ENCODE results near the gene CHAC2.
"Not testable (repeated sequence)": the region's sequence is repeated elsewhere in the genome, so short reads cannot be mapped to it uniquely, and the experiment has no call there.

Gene CHAC2

DNA sequence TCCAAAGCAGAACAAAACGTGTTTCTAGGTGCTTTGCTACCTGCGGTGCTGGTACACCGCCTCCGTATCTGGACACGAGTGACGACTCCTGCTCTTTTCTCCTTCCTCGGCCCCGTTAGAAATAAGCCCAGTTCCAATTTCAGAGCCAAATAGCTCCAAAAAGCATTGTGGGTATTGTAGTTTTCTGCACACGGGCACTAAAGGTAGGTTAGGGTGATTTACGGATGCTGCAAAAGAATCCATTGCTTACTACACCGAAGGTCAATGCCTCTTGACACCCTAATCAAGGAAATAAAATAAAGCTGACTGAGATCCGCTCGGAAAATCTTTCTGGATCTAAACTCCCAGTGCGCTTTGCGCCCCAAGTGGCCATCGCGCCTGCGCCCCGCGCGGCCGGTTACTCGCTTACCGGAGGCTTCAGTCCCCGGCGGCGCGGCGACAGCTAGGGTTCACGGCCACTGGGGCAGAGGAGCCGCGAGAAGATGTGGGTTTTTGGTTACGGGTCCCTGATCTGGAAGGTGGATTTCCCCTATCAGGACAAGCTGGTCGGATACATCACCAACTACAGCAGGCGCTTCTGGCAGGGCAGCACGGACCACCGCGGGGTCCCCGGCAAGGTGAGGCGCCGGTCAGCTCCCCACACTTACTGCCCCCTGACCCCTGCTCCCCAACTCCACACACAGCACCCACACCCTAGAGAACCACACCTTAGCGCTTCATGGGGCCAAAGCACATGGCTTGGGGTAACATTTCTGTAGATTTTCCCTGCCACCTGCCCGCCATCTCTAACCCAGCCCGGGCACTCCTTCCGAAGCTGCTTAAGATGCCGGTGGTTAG lies at the start of gene CHAC2:
TSS of gene CHAC2 (plus strand) at position 400 of the 837 bp plus-strand sequence. CDS start at position 483, 83 bp downstream.
- peak; percentile 98 to 99 for DNase-seq

DNA sequence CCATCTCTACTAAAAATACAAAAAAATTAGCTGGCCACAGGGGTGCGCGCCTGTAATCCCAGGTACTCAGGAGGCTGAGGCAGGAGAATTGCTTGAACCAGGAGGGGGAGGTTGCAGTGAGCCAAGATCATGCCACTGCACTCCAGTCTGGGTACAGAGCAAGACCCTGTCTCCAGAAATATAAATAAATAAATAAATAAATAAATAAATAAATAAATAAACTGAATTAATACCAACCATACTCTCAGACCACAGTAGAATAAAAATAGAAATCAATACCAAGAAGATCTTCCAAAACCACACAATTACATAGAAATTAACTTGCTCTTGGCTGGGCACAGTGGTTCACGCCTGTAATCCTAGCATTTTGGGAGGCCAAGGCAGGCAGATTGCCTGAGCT lies 46.7 kb upstream of the CHAC2 start:
- DNase-seq, result not testable (repeated sequence)

DNA sequence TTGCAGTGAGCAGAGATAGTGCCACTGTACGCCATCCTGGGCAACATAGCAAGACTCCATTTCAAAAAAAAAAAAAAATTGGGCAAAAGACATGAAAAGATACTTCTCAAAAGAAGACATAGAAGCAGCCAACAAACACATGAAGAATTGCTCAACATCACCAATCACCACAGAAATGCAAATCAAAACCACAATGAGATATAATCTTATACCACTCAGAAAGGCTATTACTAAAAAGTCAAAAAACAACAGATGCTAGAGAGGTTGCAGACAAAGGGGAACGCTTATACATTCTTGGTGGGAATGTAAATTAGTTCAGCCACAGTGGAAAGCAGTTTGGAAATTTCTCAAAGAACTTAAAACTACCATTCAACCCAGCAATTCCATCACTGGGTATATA lies 43.1 kb upstream of the CHAC2 start:
- DNase-seq, result no peak

DNA sequence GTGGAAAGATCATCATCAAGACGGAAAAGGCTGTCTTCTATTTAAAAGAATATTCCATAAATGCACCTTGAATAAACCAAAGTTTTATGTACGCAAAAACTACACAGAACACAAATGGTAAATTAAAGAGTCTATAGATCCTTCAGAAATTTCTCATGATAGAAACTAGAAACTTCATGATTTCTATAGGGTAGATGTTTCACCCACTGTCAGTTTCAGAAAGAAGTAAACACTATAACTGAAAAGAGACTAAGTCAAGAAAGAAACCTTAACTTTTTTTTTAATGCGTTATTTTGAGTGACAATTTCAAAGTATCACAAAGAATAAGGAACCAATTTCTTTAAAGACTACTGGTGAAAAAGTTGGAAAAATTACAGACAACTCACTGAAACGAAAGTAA lies 41.9 kb upstream of the CHAC2 start:
- DNase-seq, result no peak

DNA sequence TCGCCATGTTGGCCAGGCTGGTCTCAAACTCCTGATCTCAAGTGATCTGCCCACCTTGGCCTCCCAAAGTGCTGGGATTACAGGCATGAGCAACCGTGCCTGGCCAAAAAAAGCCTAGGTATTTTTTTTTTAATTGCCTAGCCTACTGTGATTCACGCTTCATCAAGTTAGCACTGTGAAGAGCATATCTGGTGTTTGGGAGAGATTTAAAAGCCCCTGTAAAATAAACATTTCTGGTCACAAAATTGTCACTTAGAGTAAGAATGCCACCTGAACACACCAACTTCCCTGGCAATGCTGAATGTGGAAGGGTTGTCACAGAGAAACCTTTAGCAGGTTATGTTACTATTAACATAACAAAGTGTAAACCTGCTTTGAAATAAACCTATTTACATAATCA lies 39.7 kb upstream of the CHAC2 start:
- no peak for DNase-seq

DNA sequence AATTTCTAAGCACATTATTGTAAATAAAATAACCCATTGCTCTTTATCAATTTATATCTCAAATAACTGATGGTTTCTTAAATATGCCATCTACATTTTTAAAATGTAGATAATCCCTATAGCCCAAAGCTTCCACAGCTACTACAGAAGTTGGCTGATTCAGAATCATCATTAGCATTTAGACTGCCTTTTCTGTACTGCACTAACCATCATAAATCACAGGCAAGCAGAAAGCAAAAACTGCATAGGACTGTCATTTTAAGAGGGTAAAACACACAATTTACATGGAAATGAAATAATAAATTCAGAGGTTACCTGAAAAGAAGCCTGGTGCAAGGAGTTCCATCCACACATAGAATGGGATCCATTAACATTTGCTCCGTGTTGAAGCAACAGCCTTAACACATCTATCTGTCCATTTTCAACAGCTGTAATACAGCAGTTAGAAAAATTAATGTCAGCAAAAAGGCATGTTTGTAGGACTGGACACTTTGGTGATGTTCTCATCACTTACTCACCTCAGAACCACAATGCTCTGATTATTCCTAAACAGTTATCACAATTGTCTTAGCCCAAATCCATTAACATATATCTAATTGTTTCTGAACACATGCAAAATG lies 38.4 kb upstream of the CHAC2 start:
- DNase-seq, result no peak

DNA sequence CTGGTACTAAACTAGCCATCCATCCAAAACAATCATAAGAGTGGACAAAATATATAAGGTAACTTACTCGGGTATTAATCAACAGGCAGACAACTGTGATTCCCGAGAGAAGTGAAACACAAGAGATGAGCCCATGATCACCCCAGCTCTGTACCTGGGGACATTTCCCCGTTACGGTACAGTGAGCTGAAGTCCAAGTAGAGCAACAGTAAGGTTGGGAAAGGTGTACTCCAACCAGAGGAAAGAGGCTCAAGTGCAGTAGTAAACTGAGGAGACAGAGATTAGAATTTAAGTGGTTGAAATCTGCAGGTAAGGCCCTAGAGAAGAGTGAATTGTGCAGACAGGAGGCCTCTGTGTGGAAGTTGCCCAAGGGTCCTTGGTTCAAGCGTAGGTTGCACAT lies 30.5 kb upstream of the CHAC2 start:
- DNase-seq, result no peak

DNA sequence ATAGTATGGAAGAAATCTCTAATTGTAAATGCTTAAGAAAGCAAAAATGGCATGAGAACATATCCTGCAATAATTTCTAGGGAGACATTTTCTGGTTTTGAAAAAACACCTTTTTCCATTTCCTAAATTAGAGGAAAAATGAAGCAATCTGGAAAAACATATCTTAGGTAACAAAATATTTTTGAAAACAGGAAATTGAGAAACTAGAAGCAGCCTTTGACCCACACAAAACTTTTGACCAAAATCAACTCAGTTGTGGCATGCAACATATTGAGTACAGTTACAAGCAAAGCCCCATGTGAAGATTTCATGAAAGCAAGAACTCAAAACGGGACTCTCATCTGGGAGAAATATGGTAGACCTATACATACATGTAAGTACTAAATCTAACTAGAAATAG lies 28.6 kb upstream of the CHAC2 start:
- DNase-seq, result no peak

DNA sequence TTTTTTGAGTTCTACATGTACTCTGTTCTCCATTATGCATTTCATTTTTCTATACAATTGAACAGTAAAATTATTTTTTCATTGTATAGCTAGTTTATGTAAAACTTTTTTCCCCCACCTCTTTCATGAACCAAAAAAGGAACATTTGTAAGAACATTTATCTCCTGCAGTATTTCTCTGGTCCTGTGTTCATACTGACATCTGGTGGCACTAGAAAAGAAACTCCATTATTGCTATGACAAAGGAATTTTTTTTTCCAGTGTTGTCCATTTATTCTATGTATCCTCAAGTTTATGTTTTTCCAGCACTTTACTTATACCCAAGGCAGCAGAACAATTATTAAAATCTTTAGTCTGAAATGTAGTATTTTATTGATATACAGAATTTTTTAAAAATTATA lies 27.4 kb upstream of the CHAC2 start:
- DNase-seq, result peak; percentile 82 to 83

DNA sequence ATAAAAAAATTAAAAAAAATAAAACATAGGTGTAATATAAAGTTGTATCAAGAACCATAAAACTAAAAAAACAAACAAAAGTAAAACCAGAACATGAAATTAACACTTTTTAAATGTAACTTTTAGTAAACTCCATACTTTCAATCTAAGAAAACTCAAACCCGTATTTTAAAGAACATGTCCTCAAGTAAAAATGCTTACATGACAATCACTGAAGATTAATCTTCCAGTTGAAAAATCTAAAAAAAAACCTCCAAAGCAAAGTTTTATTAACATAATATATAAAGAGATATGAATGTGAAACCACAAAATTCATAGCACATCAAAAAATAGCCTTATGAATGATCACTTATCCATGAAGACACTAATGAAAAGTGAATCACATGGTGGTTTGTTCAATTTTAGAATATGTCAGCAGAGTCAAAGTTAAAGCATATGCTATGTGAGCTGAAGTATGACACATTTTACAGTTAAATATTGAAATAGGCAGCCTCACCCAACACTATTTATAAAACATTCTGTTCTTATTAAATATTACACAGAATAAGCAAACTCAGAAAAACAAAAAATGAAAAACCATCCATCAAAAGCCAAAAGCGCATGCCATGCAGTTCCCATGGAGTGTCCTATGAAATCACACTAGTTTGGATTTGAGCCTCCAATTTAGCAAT lies 23.1 kb upstream of the CHAC2 start:
- no peak for DNase-seq

DNA sequence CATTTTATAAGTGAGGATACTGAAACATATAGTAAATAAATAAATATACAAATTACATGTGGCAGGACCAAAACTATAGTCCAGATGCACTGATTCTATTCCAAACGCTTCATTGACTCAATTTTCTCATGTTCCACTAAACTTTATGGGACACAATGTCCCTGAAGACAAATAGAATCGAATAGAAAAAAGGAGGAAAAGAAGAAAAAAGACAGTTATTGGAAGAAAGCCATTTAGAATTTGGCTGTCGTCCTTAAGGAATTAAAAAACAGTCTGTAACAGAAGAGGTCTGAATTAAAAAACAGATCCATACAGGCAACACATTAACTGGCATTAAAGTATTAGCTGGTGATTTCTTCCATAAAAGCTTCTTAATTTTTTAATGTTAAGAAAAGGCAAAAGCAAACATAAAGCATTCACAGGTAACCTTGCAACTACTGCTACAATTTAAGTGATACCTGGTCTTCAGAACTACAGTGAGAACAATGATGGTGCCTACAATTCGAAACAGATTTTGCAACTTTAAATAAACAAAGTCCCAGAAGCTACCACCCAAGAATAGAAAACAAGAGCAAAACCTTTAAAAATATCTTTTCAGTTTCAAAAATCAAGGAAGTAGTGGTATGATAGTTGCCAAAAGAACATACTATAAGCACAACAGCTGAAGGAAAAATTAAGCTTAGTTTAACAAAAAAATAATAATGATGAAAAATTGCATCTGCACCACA lies 17.4 kb upstream of the CHAC2 start:
- DNase-seq, result no peak

DNA sequence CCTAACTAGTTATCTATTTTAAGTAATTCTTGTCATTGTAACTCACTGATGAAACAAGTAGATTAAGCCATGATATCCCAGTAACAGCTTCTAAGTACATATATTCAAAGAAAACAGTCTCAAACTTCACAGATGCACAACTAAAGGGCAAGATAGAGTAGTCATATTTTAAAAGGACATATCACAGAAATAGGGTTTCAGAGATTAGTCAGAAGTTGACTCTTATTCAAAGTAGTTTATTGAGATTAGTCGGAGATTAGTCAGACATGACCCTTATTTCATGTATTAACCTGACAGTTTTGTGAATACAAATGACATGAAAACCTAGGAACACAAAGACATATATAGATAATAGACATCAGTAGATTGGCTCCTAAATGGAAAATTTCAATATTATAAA lies 15.9 kb upstream of the CHAC2 start:
- DNase-seq, result no peak

DNA sequence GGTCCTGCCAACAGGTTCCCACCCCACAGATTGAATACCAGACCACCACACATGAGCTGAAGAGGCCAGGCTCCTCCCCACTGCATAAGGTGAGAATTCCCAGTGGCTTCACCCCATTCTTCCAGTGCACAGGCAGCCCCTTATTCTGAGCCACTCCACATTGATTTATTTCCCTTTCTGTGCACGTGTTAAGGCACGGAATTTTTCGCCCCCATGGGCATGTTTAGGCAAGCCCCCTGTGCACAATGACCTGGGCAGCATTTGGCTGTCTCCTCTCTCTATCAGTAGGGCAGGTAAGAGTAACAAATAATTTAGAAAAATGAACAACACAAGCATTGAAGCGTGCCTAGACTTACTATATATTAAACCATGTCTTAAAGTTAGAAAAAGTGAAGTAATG lies 15.2 kb upstream of the CHAC2 start:
- DNase-seq, result no peak

DNA sequence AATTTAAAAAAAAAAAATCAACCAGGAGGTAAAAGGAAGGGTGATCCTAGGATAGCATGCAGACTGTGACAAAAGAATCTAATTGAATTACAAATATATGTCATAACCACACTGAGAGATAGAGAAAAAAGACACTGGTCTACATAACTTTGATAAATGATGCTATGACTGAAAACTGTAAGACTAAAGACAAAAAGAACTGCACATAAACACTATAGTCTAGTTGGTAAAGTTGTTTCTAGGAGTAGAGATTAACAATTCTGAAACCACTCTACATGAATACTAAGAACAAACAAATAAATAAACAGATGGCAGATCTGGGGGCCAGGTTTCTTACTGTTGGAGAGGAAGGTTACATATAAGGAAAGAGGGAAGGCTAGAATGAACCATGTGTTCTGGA lies 14.6 kb upstream of the CHAC2 start:
- DNase-seq, result no peak

DNA sequence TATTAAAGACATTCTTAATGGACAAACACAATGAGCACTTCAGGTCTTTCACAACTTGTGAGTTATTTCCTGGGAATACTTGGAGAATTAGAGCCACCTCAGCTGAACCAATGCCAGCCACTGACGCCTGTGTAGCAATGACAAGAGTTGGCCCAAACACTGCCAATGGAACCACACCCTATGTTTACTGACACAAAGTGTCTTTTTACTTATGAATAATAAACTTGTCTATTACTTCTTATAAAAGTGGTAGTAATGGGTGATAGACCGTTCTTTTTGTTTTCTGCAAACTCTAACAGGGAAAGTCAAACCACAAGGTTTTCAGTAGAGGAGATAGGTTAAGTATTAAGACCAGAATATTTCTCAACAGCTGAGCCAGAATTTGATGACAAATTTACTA lies 12.5 kb upstream of the CHAC2 start:
- no peak for DNase-seq

DNA sequence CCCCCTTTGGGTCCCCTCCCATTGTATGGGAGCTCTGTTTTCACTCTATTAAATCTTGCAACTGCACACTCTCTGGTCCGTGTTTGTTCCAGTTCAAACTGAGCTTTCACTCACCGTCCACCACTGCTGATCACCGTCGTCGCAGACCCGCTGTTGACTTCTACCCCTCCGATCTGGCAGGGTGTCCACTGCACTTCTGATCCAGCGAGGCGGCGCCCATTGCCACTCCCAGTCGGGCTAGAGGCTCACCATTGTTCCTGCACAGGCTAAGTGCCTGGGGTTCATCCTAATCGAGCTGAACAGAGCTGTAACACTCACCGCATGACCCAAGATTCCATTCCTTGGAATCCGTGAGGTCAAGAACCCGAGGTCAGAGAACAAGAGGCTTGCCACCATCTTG lies 11.0 kb upstream of the CHAC2 start:
- no peak for DNase-seq

DNA sequence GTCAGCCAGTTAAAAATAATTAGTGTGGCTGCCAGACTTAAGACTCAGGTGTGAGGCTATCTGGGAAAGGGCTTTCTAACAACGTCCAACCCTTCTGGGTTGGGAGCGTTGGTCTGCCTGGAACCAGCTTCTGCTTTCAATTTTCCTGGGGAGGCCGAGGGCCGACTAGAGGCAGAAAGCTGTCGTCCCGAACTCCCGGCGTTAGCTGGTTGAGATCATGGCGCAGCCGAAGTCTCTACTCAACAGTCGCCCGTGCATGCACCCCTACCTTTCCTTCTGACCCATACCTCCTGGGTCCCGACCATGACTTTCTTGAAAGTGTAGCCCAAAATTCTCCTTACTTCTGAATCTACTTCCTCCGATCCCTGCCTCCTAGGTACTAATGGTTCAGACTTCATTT lies 10.4 kb upstream of the CHAC2 start:
- not testable (repeated sequence) for DNase-seq

DNA sequence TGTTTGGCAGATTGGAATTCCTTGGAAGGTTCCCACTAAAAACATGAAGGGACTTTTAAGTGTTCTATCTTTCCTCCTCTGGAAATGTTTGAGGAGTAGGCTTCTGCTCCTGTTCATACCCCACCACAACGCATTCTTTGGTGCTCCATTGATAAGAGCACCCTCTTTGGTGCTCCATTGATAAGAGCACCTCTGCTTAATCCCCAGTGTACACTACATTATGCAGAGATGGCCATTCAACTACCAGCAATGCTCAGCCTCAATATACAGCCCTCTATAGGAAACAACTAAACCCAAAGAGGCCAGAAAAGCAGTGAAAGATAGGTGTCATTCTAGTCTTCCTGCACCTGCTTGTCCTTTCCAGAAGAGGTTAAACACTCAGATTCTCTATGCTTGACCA lies 1.8 kb upstream of the CHAC2 start:
- DNase-seq, result no peak

DNA sequence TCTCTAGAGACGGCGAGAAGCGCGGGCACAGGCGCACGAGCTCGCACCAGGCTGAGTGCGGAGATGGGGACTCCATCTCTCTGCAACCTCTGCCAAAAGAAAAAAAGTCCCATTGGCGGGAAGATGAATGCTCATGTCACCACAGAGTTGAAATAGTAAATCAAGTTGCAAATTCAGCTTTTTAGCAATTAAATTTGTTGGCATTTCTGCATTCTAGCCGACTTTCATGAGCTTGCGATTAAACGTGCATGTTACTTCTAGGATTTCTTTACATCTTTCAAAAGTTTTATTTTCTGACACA lies 588 bp downstream of the CHAC2 start:
- DNase-seq, result peak in 1 of 2 experiments; percentile 66

DNA sequence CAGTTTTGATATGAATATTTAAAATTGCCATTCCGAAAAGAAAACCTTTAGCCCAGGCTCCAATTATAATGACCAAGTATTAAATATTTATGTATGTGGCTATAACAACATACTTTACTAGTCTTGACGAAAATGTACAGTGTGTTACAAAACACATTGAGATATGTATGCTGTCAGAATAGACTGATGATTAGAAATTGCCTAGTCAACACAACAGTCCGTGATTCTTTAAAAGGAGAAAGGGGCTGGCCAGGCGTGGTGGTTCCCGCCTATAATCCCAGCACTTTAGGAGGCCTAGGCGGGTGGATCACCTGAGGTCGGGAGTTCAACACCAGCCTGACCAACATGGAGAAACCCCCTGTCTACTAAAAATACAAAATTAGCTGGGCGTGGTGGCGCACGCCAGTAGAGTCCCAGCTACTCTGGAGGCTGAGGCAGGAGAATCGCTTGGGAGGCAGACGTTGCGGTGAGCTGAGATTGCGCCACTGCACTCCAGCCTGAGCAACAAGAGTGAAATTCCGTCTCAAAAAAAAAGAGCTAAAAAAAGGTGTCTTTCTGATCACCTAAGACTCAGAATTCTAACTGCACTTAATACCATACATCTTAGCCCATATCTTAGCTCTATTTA lies 1.8 kb downstream of the CHAC2 start:
- no peak for DNase-seq

DNA sequence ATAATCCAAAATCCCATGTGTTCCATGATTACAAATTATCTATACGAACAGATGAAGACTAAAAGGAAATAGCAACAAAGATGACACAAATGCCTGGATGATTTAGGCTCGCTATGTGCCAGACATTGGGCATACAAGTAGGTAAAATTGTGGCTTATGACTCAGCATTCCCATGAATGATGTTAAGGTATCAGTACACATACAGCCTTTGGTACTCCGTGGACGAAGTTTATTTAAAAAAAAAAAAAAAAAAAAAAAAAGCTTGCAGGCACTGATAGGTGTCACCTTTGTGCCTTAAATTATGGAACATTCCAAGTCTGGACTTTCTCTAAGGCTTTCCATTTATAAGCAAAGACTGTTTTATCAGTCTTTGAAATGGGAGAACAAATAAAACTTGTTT lies 2.7 kb downstream of the CHAC2 start:
- DNase-seq, result no peak

DNA sequence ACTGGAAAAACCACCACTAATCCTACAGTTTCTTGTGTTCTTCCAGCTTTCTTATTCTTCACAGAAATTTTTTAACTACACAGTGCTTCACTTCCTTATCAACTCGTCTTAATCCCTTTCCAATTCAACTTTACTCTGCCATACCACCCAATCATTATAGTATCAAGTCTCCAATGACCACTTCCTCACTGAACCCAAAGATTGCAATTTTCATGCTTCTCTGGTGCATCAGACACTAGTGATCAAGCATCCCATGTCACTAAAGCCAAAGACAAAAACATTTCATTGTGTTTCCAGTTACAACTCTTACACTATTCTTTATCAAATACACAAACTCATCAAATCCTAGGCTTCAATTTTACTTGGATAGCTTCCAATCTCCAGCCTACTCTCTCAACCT lies 9.5 kb downstream of the CHAC2 start:
- DNase-seq, result no peak

DNA sequence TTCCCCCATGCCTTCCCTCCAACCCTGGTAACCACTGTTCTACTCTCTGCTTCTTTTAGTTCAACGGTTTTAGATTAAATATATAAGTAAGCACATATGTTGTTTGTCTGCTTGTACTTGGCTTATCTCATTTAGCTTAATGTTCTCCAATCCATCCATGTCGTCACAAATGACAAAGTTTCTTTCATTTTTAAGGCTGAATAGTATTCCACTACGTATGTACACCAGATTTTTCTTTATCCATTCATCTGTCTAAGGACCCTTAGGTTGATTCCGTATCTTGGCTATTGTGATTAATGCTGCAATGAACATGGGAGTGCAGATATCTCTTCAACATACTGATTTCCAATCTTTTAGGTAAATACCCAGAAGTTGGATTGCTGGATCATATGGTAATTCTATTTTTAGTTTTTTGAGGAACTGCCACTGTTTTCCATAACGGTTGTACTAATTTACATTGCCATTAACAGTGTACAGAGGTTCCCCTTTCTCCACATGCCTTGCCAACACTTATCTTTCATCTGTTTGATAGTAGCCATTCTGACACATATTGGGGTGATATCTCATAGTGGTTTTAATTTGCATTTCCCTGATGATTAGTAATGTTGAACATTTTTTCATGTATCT lies 11.0 kb downstream of the CHAC2 start:
- DNase-seq, result no peak

Measured in SHP77 (cell line).